ENCODE measurements around the gene CDC42BPB. TPM values are rescaled to one million over a fixed set of nuclear protein-coding genes. Genes with fewer than 3 reads are reported as not detected.

Gene CDC42BPB
- polyA plus RNA-seq, 1 donor (not counting 4 experiments of a cell fraction or from before 2014, with no cell fraction given), result 41.3 TPM

- no peak overlapping the region for H3K27ac ChIP-seq (ENCODE audit: control insufficient read depth, insufficient read depth, low read length)
- no peak for FAIRE-seq
Observed at GRCh38 chr14:103043257-103044015, 13.9 kb downstream of the CDC42BPB start.

GRCh38 chr14:103041464-103041863 lies 15.9 kb downstream of the CDC42BPB start:
- no peak for TF ChIP-seq EZH2 (IDR thresholded peaks at IDR 0.05; ENCODE audit: low read length)
- TF ChIP-seq CTCF (optimal IDR thresholded peaks at IDR 0.05 in 1 of 3, IDR thresholded peaks at IDR 0.05 in 1 of 3, conservative IDR thresholded peaks at IDR 0.05 in 1 of 3; ENCODE audit: extremely low read depth in 1 of 3, insufficient read depth in 2 of 3, low read length in 3 of 3), result no peak
- H3K9ac ChIP-seq (ENCODE audit: control insufficient read depth, extremely low read depth, insufficient read depth, low read length), result no peak overlapping the region
- H3K9me3 ChIP-seq (ENCODE audit: control insufficient read depth, low read depth, low read length), result no peaks in the 10 kb centered on the region
- no peak overlapping the region for H3K4me3 ChIP-seq (ENCODE audit: control insufficient read depth in 2 of 3, extremely low read depth in 1 of 3, insufficient read depth in 2 of 3, low read depth in 1 of 3, low read length in 3 of 3)
- H3K27me3 ChIP-seq (ENCODE audit: control insufficient read depth, extremely low read depth, insufficient read depth, low read length), result no peaks in the 10 kb centered on the region
- peaks cover 13% of the 10 kb centered on the region for H4K20me1 ChIP-seq (ENCODE audit: control insufficient read depth, extremely low read depth, insufficient read depth, low read length)
- H3K9me1 ChIP-seq (ENCODE audit: control insufficient read depth, extremely low read depth, insufficient read depth, low read length), result no peaks in the 10 kb centered on the region
- H3K4me2 ChIP-seq (ENCODE audit: control insufficient read depth, extremely low read depth, insufficient read depth, low read depth, low read length), result no peak overlapping the region
- peaks cover 89% of the 10 kb centered on the region for H3K79me2 ChIP-seq (ENCODE audit: control insufficient read depth, insufficient read depth, low read length)
- dilution Hi-C loops (cut with MboI; ENCODE audit: extremely low pct_ligation_motif_present, low sequenced_read_pairs), result no loop called here
- H3K4me1 ChIP-seq (ENCODE audit: control insufficient read depth, extremely low read depth, insufficient read depth, low read length), result no peaks in the 10 kb centered on the region
- peaks cover 3 to 4% of the 10 kb centered on the region in 2 experiments for H3K36me3 ChIP-seq (ENCODE audit: control insufficient read depth in 2 of 2, extremely low read depth in 1 of 2, insufficient read depth in 2 of 2, low read length in 2 of 2)
- H2AFZ ChIP-seq (ENCODE audit: control insufficient read depth, low read length), result no peak overlapping the region
- H3K27ac ChIP-seq (ENCODE audit: control insufficient read depth, insufficient read depth, low read length), result no peak overlapping the region
- DNase-seq (ENCODE audit: low read depth, low spot score) (no peak), FAIRE-seq (no peak)

More at GRCh38 chr14:103043257-103044015, 13.9 kb downstream of the CDC42BPB start:
- Histone ChIP-seq H3K9me3 (ENCODE audit: control insufficient read depth, low read depth, low read length) (no peaks in the 10 kb centered on the region), H3K9ac (ENCODE audit: control insufficient read depth, extremely low read depth, insufficient read depth, low read length) (no peak overlapping the region), H3K9me1 (ENCODE audit: control insufficient read depth, extremely low read depth, insufficient read depth, low read length) (no peaks in the 10 kb centered on the region), H3K79me2 (ENCODE audit: control insufficient read depth, insufficient read depth, low read length) (peaks cover 90% of the 10 kb centered on the region), H2AFZ (ENCODE audit: control insufficient read depth, low read length) (no peak overlapping the region), H3K4me3 (ENCODE audit: control insufficient read depth in 2 of 3, extremely low read depth in 1 of 3, insufficient read depth in 2 of 3, low read depth in 1 of 3, low read length in 3 of 3) (no peak overlapping the region), H3K4me2 (ENCODE audit: control insufficient read depth, extremely low read depth, insufficient read depth, low read depth, low read length) (no peak overlapping the region), H3K36me3 (ENCODE audit: control insufficient read depth in 2 of 2, extremely low read depth in 1 of 2, insufficient read depth in 2 of 2, low read length in 2 of 2) (peaks cover 3 to 4% of the 10 kb centered on the region in 2 experiments), H4K20me1 (ENCODE audit: control insufficient read depth, extremely low read depth, insufficient read depth, low read length) (peaks cover 7% of the 10 kb centered on the region), H3K27me3 (ENCODE audit: control insufficient read depth, extremely low read depth, insufficient read depth, low read length) (no peaks in the 10 kb centered on the region), H3K4me1 (ENCODE audit: control insufficient read depth, extremely low read depth, insufficient read depth, low read length) (no peaks in the 10 kb centered on the region)
- DNase-seq (ENCODE audit: low read depth, low spot score), result no peak
- dilution Hi-C loops (cut with MboI; ENCODE audit: extremely low pct_ligation_motif_present, low sequenced_read_pairs), result no loop called here
- TF ChIP-seq CTCF (optimal IDR thresholded peaks at IDR 0.05 in 1 of 3, IDR thresholded peaks at IDR 0.05 in 1 of 3, conservative IDR thresholded peaks at IDR 0.05 in 1 of 3; ENCODE audit: extremely low read depth in 1 of 3, insufficient read depth in 2 of 3, low read length in 3 of 3), result no peak
- no peak for TF ChIP-seq EZH2 (IDR thresholded peaks at IDR 0.05; ENCODE audit: low read length)
